Measurements from ENCODE around the gene OR4X2. TPM values are rescaled to one million over a fixed set of nuclear protein-coding genes. Genes with fewer than 3 reads are reported as not detected.
"Not testable (repeated sequence)": the region's sequence is repeated elsewhere in the genome, so short reads cannot be mapped to it uniquely, and the experiment has no call there.

The OR4X2 gene
- total RNA-seq (2021; fragmentation: NEBNext Ultra II Directional; extraction: Animal tissue kit (Norgen Biotek cat#: 25700)): not detected
- long read RNA-seq: 0 reads

GRCh38 chr11:48244804-48245203, at the start of gene OR4X2:
Gene OR4X2 (plus strand): TSS chr11:48245104. CDS start chr11:48245104, 0 bp downstream.
- Mint-ChIP-seq H3K9me3 (no peaks in the 10 kb centered on the region), H3K4me1 (ENCODE audit: low read depth) (no peaks in the 10 kb centered on the region), H3K27ac (no peak within 1 kb of the TSS), H3K4me3 (no peak within 1 kb of the TSS), H3K36me3 (ENCODE audit: low read depth) (peaks cover 4% of the 10 kb centered on the region; the same call in 1 of the 2 replicates), H3K27me3 (ENCODE audit: insufficient read depth) (peaks cover 2% of the 10 kb centered on the region; the same call in 1 of the 2 replicates)
- DNase-seq: no peak
- no peak for TF ChIP-seq CTCF (IDR thresholded peaks at IDR 0.05)

GRCh38 chr11:48207881-48208280, 37.0 kb upstream of the OR4X2 start:
- Mint-ChIP-seq H3K4me3 (no peak overlapping the region), H3K27ac (no peak overlapping the region), H3K36me3 (ENCODE audit: low read depth) (no peaks in the 10 kb centered on the region), H3K9me3 (no peaks in the 10 kb centered on the region), H3K27me3 (ENCODE audit: insufficient read depth) (peaks cover 4% of the 10 kb centered on the region; the same call in 1 of the 2 replicates), H3K4me1 (ENCODE audit: low read depth) (peaks cover 6% of the 10 kb centered on the region; the same call in 1 of the 2 replicates)
- no peak for DNase-seq
- TF ChIP-seq CTCF (IDR thresholded peaks at IDR 0.05): no peak

GRCh38 chr11:48210052-48210451, 34.9 kb upstream of the OR4X2 start:
- DNase-seq: peak; percentile 33
- Mint-ChIP-seq H3K4me1 (ENCODE audit: low read depth) (peaks cover 6% of the 10 kb centered on the region; the same call in 1 of the 2 replicates), H3K36me3 (ENCODE audit: low read depth) (no peaks in the 10 kb centered on the region), H3K9me3 (no peaks in the 10 kb centered on the region), H3K27me3 (ENCODE audit: insufficient read depth) (peaks cover 6% of the 10 kb centered on the region), H3K4me3 (no peak overlapping the region), H3K27ac (no peak overlapping the region)
- peak; percentile 69 for TF ChIP-seq CTCF (IDR thresholded peaks at IDR 0.05)

- Mint-ChIP-seq H3K9me3 (no peaks in the 10 kb centered on the region), H3K27ac (no peak within 1 kb of the TSS), H3K4me1 (ENCODE audit: low read depth) (no peaks in the 10 kb centered on the region), H3K36me3 (ENCODE audit: low read depth) (no peaks in the 10 kb centered on the region), H3K4me3 (no peak within 1 kb of the TSS), H3K27me3 (ENCODE audit: insufficient read depth) (peaks cover 4% of the 10 kb centered on the region)
- no peak for TF ChIP-seq CTCF (IDR thresholded peaks at IDR 0.05)
- no peak for DNase-seq
These were observed 28.4 kb upstream of the OR4X2 start, which contains the start of gene OR4B1 for GRCh38 chr11:48216510-48216909. Gene OR4B1 (plus strand): TSS chr11:48216810. CDS start chr11:48216810, 0 bp downstream.

- Mint-ChIP-seq H3K27ac (no peak overlapping the region), H3K9me3 (no peaks in the 10 kb centered on the region), H3K36me3 (ENCODE audit: low read depth) (no peaks in the 10 kb centered on the region), H3K4me3 (no peak overlapping the region), H3K4me1 (ENCODE audit: low read depth) (no peaks in the 10 kb centered on the region), H3K27me3 (ENCODE audit: insufficient read depth) (no peaks in the 10 kb centered on the region; the same call in 1 of the 2 replicates)
- TF ChIP-seq CTCF (IDR thresholded peaks at IDR 0.05): no peak
- no peak for DNase-seq
These were observed 16.1 kb upstream of the OR4X2 start for GRCh38 chr11:48228761-48229160.

GRCh38 chr11:48230057-48230456, 14.8 kb upstream of the OR4X2 start:
- not testable (repeated sequence) for H3K4me1 Mint-ChIP-seq (ENCODE audit: low read depth); DNase-seq; H3K9me3 Mint-ChIP-seq; H3K27ac Mint-ChIP-seq; H3K4me3 Mint-ChIP-seq; H3K36me3 Mint-ChIP-seq (ENCODE audit: low read depth); H3K27me3 Mint-ChIP-seq (ENCODE audit: insufficient read depth)

Measured in HFFc6 (cell line).